Left lobe of liver (tissue), 2 donors: ENCODE measurements around the gene FBXO8. TPM values are rescaled to one million over a fixed set of nuclear protein-coding genes. Genes with fewer than 3 reads are reported as not detected.
A peak's percentile ranks its signal among the peaks of the same experiment; 100 is the strongest.

Source experiments
- ATAC-seq: fragments of 200-7000 bp; cut with Tn5 transposase; one replicate; pipeline ENCODE4 v1.9.1; 2020; ENCODE audit warnings: mild to moderate bottlenecking, moderate library complexity
- DNase-seq: peaks from one replicate; pipeline ENCODE4 v3.0.0-alpha.2; 2020; ENCODE audit warnings: low spot score
- total RNA-seq: library from RNA; stranded (reverse); gene quantifications from one replicate; pipeline ENCODE4 v1.2.1, GENCODE V29; 2021
- donor health status: DM: no; HTN: no; CAD: no; lungs with moderate emphysema.
- donor health status: DM: no; HTN: yes; CAD: no.

Gene FBXO8
- total RNA-seq, 1 donor from 2014 or later = 30.7 TPM

GRCh38 chr4:174211622-174212044, 71.8 kb downstream of the FBXO8 start:
- no peak for DNase-seq
- peak; percentile 39 for ATAC-seq

GRCh38 chr4:174210952-174211490, 72.4 kb downstream of the FBXO8 start:
- no peak for DNase-seq
- ATAC-seq = no peak

- no peak for DNase-seq
- no peak for ATAC-seq
Measured at GRCh38 chr4:174210354-174210753, 73.1 kb downstream of the FBXO8 start.

GRCh38 chr4:174209341-174209740, 74.1 kb downstream of the FBXO8 start:
- DNase-seq (no peak), ATAC-seq (no peak)

- no peak for DNase-seq
- ATAC-seq = no peak
Measured at GRCh38 chr4:174207367-174207766, 76.1 kb downstream of the FBXO8 start.

GRCh38 chr4:174204164-174204831, 79.2 kb downstream of the FBXO8 start:
- ATAC-seq (no peak), DNase-seq (no peak)

GRCh38 chr4:174201871-174202270, 81.6 kb downstream of the FBXO8 start:
- DNase-seq = no peak
- ATAC-seq = no peak

- DNase-seq = no peak
- ATAC-seq = no peak
Measured at GRCh38 chr4:174199735-174200134, 83.7 kb downstream of the FBXO8 start.

GRCh38 chr4:174198828-174199227, 84.6 kb downstream of the FBXO8 start:
- DNase-seq (no peak), ATAC-seq (no peak)

- ATAC-seq (no peak), DNase-seq (no peak)
Measured at GRCh38 chr4:174198396-174198795, 85.1 kb downstream of the FBXO8 start.

GRCh38 chr4:174193438-174194374, 89.8 kb downstream of the FBXO8 start:
- ATAC-seq = no peak
- DNase-seq = no peak

- DNase-seq (no peak), ATAC-seq (no peak)
Measured at GRCh38 chr4:174192943-174193342, 90.5 kb downstream of the FBXO8 start.

GRCh38 chr4:174190832-174191500, 92.5 kb downstream of the FBXO8 start:
- ATAC-seq = no peak
- DNase-seq = no peak

GRCh38 chr4:174189392-174190015, 94.0 kb downstream of the FBXO8 start:
- ATAC-seq = no peak

More at GRCh38 chr4:174189392-174190015, 94.0 kb downstream of the FBXO8 start:
- DNase-seq = no peak

Other genes starting within 250 kb of the FBXO8 start
- gene CEP44, start 244 bp upstream of the FBXO8 start, total RNA-seq = 5.2 TPM
- gene HPGD, start 238.8 kb upstream of the FBXO8 start, total RNA-seq = 84.3 TPM